Mesendoderm (in vitro differentiated cells): ENCODE data around the gene FBXO33.

Source experiments
- DNase-seq: peaks from one replicate; pipeline ENCODE4 v3.0.0; 2013
- H2AK5ac ChIP-seq: 2 replicates; pipeline ENCODE4 v1.6.1; 2013; ENCODE audit warnings: low read length, inconsistent platforms
- H2BK120ac ChIP-seq: 2 replicates; pipeline ENCODE4 v1.6.1; 2013; ENCODE audit warnings: low read depth, mild to moderate bottlenecking, low read length, moderate library complexity, mixed read lengths
- H2BK15ac ChIP-seq: replicated peaks from 2 replicates; pipeline ENCODE4 v1.6.1; 2013; ENCODE audit warnings: low read depth, mild to moderate bottlenecking, moderate library complexity
- H2BK5ac ChIP-seq: 2 replicates; pipeline ENCODE4 v1.6.1; 2013; ENCODE audit warnings: low read length, inconsistent platforms
- H3K18ac ChIP-seq: 2 replicates; pipeline ENCODE4 v1.6.1; 2013; ENCODE audit warnings: mild to moderate bottlenecking, low read length, mixed read lengths
- H3K23ac ChIP-seq: one replicate; pipeline ENCODE4 v1.6.1; 2013; ENCODE audit warnings: low read length
- H3K27ac ChIP-seq: 2 replicates; pipeline ENCODE4 v1.5.1; 2013; ENCODE audit warnings: low read depth, mild to moderate bottlenecking, inconsistent platforms, low read length, moderate library complexity
- H3K27me3 ChIP-seq: 2 replicates; pipeline ENCODE4 v1.6.1; 2013; ENCODE audit warnings: low read length, control low read depth, mild to moderate bottlenecking, inconsistent platforms; ENCODE audit not compliant: insufficient read depth, poor library complexity
- H3K36me3 ChIP-seq: 2 replicates; pipeline ENCODE4 v1.6.1; 2013; ENCODE audit warnings: low read length, inconsistent platforms; ENCODE audit not compliant: control insufficient read depth, insufficient read depth
- H3K4ac ChIP-seq: one replicate; pipeline ENCODE4 v1.6.1; 2013; ENCODE audit warnings: low read depth, mild to moderate bottlenecking, low read length, moderate library complexity
- H3K4me1 ChIP-seq: 2 replicates; pipeline ENCODE4 v1.6.1; 2013; ENCODE audit warnings: low read depth, low read length, inconsistent platforms; ENCODE audit not compliant: control insufficient read depth
- H3K4me2 ChIP-seq: 2 replicates; pipeline ENCODE4 v1.6.1; 2013; ENCODE audit warnings: low read length
- H3K4me3 ChIP-seq: 2 replicates; pipeline ENCODE4 v1.5.1; 2013; ENCODE audit warnings: mild to moderate bottlenecking, low read length
- H3K56ac ChIP-seq: one replicate; pipeline ENCODE4 v1.6.1; 2013; ENCODE audit warnings: low read length
- H3K79me1 ChIP-seq: 2 replicates; pipeline ENCODE4 v1.6.1; 2013; ENCODE audit warnings: low read length, inconsistent platforms
- H3K79me2 ChIP-seq: 2 replicates; pipeline ENCODE4 v1.6.1; 2013; ENCODE audit warnings: mild to moderate bottlenecking, low read length; ENCODE audit not compliant: control insufficient read depth, insufficient read depth
- H3K9ac ChIP-seq: 2 replicates; pipeline ENCODE4 v1.6.1; 2013; ENCODE audit warnings: low read length, inconsistent platforms
- H4K5ac ChIP-seq: one replicate; pipeline ENCODE4 v1.6.1; 2013; ENCODE audit warnings: low read length
- H4K8ac ChIP-seq: one replicate; pipeline ENCODE4 v1.6.1; 2013; ENCODE audit warnings: low read depth, mild to moderate bottlenecking, control low read depth, low read length, moderate library complexity
- whole genome bisulfite sequencing: extraction: QIAGEN DNeasy Blood & Tissue Kit; methylation state at CpG from one replicate; pipeline ENCODE4 v1.1.7; 2013; ENCODE audit warnings: low lambda C conversion rate, missing lambda C conversion rate; ENCODE audit not compliant: insufficient coverage; ENCODE audit errors: extremely low coverage; 5-methylcytosine and 5-hydroxymethylcytosine counted together

FBXO33 gene

DNA sequence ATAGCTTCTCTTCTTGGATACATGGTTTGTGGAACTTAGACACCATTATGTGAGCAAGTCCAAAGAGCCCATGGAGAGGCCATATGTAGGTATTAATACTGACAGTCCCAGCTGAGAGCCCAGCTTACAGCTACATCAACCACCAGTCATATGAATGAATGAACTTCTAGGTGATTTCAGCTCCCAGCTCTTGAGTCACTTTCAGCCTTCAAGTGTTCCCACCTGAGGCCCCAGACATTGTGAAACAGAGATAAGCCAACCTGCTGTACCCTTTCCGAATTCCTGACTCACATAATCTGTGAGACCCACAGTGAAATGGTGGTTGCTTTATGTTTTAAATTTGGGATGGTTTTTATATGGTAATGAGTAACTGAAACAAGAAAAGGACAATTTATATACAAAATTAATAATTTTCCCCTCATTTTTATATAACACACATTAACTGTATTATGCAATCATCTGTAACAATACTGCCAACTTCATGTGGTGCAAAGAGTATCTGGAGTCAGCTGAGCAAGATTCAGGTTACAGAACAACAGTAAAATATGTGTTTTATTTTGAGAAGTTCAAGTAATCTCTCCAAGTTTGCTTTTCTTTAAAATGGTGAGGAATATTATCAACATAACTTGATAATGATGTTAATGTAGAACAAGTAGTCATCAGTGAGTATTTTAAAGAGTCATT is 27.7 kb upstream of the FBXO33 start:
- no CpG with 5 or more reads among the region's 1 CpG for WGBS

DNA sequence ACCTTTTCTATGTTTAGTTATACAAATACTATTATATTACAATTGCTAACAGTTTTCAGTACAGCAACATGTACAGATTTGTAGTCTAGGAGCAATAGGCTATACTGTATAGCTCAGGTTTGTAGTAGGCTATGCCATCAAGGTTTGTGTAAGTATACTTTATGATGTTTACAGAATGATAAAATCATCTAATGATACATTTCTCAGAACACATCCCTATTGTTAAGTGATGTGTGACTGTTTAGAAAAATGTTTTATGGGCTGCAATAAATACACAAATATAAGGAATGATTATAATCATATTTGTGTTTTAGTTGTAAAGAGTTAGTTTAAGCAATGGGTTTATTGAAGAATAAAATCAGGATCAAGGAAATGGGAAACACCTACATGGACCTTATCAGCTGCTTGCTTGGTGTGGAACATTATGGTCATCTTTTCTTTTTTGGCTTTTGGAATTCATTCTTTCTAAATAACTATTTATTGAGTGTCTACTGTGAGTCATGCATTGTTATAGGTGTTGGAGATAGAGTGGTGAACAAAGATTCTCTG is 24.5 kb upstream of the FBXO33 start:
- no peak overlapping the region for H3K4ac ChIP-seq

More for the DNA sequence above, 27.7 kb upstream of the FBXO33 start:
- Histone ChIP-seq H2BK120ac (no peak overlapping the region), H3K9ac (no peak overlapping the region), H3K79me1 (no peaks in the 10 kb centered on the region), H3K27ac (no peak overlapping the region), H3K4me2 (no peak overlapping the region), H3K18ac (no peak overlapping the region), H2AK5ac (no peak overlapping the region), H3K79me2 (no peaks in the 10 kb centered on the region), H3K56ac (no peak overlapping the region), H3K4me1 (peaks cover 3% of the 10 kb centered on the region), H3K4me3 (no peak overlapping the region), H3K23ac (no peak overlapping the region), H3K27me3 (no peaks in the 10 kb centered on the region), H4K8ac (no peak overlapping the region), H3K36me3 (no peaks in the 10 kb centered on the region), H2BK15ac (no peak overlapping the region), H4K5ac (no peak overlapping the region), H3K4ac (no peak overlapping the region), H2BK5ac (no peak overlapping the region)
- DNase-seq: peak; percentile 6

GRCh38 chr14:39454906-39455539 is 22.8 kb upstream of the FBXO33 start:
- no peak overlapping the region for H3K4me2 ChIP-seq
- no peaks in the 10 kb centered on the region for H3K36me3 ChIP-seq

More for the DNA sequence above, 24.5 kb upstream of the FBXO33 start:
- no peak overlapping the region for H3K4me2 ChIP-seq
- no peak overlapping the region for H3K23ac ChIP-seq
- H2AK5ac ChIP-seq: no peak overlapping the region
- no peaks in the 10 kb centered on the region for H3K79me2 ChIP-seq
- H3K4me3 ChIP-seq: no peak overlapping the region
- no peak overlapping the region for H4K5ac ChIP-seq
- peaks cover 3% of the 10 kb centered on the region for H3K4me1 ChIP-seq
- H3K27ac ChIP-seq: no peak overlapping the region
- no peak for DNase-seq
- no peak overlapping the region for H2BK5ac ChIP-seq
- no peak overlapping the region for H4K8ac ChIP-seq
- no peaks in the 10 kb centered on the region for H3K79me1 ChIP-seq
- H2BK120ac ChIP-seq: no peak overlapping the region
- H3K56ac ChIP-seq: no peak overlapping the region
- no peak overlapping the region for H2BK15ac ChIP-seq
- no peak overlapping the region for H3K18ac ChIP-seq
- no peak overlapping the region for H3K9ac ChIP-seq
- H3K27me3 ChIP-seq: no peaks in the 10 kb centered on the region
- no peaks in the 10 kb centered on the region for H3K36me3 ChIP-seq

GRCh38 chr14:39452680-39453079 is 20.4 kb upstream of the FBXO33 start:
- no peak overlapping the region for H3K27ac ChIP-seq
- no peak overlapping the region for H3K18ac ChIP-seq
- no peak overlapping the region for H2BK120ac ChIP-seq
- no peak overlapping the region for H3K23ac ChIP-seq
- WGBS: no CpG with 5 or more reads among the region's 2 CpGs
- H2BK5ac ChIP-seq: no peak overlapping the region
- H3K4me1 ChIP-seq: peaks cover 3% of the 10 kb centered on the region
- H3K4ac ChIP-seq: no peak overlapping the region
- no peak overlapping the region for H3K56ac ChIP-seq
- no peak overlapping the region for H2AK5ac ChIP-seq
- no peak for DNase-seq
- H4K8ac ChIP-seq: no peak overlapping the region
- H3K4me3 ChIP-seq: no peak overlapping the region
- no peaks in the 10 kb centered on the region for H3K36me3 ChIP-seq
- no peak overlapping the region for H2BK15ac ChIP-seq
- no peaks in the 10 kb centered on the region for H3K79me1 ChIP-seq
- H3K27me3 ChIP-seq: no peaks in the 10 kb centered on the region
- H3K9ac ChIP-seq: no peak overlapping the region
- no peak overlapping the region for H4K5ac ChIP-seq
- no peak overlapping the region for H3K4me2 ChIP-seq
- no peaks in the 10 kb centered on the region for H3K79me2 ChIP-seq

More at GRCh38 chr14:39454906-39455539, 22.8 kb upstream of the FBXO33 start:
- Histone ChIP-seq H3K23ac (no peak overlapping the region), H3K79me1 (no peaks in the 10 kb centered on the region), H3K79me2 (no peaks in the 10 kb centered on the region), H3K4me3 (no peak overlapping the region), H3K4me1 (peaks cover 3% of the 10 kb centered on the region), H2BK5ac (no peak overlapping the region), H3K27ac (no peak overlapping the region), H2AK5ac (no peak overlapping the region), H2BK15ac (no peak overlapping the region), H4K8ac (no peak overlapping the region), H3K18ac (no peak overlapping the region), H3K27me3 (no peaks in the 10 kb centered on the region), H2BK120ac (no peak overlapping the region), H3K4ac (no peak overlapping the region), H3K9ac (no peak overlapping the region), H3K56ac (no peak overlapping the region), H4K5ac (no peak overlapping the region)
- WGBS: no CpG with 5 or more reads among the region's 2 CpGs
- peak; percentile 5 for DNase-seq

DNA sequence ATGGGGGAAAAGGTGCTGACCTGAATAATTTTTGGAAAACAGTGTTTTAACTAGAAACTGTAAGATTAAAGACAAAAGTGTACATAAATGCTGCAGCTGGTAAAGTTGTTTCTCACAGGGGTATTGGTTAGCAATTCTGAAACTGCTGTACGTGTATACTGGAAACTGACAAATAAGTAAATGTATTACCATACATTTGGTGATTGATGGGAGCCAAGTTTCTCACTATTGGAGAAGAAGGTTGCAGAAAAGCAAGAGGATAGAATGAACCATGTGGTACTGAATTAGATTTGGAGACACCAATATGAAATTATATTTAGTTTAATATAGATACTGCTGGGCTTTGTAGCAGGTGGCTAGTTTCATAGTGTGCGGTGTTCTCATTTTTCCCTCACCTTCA is 19.6 kb upstream of the FBXO33 start:
- Histone ChIP-seq H3K56ac (no peak overlapping the region), H3K27me3 (no peaks in the 10 kb centered on the region), H3K23ac (no peak overlapping the region), H3K18ac (no peak overlapping the region), H2BK15ac (no peak overlapping the region), H2BK120ac (no peak overlapping the region), H3K79me2 (no peaks in the 10 kb centered on the region), H3K9ac (no peak overlapping the region), H3K27ac (no peak overlapping the region), H4K5ac (no peak overlapping the region), H4K8ac (no peak overlapping the region), H3K36me3 (no peaks in the 10 kb centered on the region), H3K4me1 (peaks cover 3% of the 10 kb centered on the region), H3K79me1 (no peaks in the 10 kb centered on the region), H3K4ac (no peak overlapping the region), H2BK5ac (no peak overlapping the region), H3K4me2 (no peak overlapping the region), H3K4me3 (no peak overlapping the region), H2AK5ac (no peak overlapping the region)
- no peak for DNase-seq
- no CpG with 5 or more reads among the region's 2 CpGs for WGBS
